Measurements from ENCODE around the gene NPY4R2.
"Not testable (repeated sequence)": the region's sequence is repeated elsewhere in the genome, so short reads cannot be mapped to it uniquely, and the experiment has no call there.

- not testable (repeated sequence) for TF ChIP-seq POLR2AphosphoS5 (IDR thresholded peaks at IDR 0.05); CTCF (IDR thresholded peaks at IDR 0.05); POLR2A (IDR thresholded peaks at IDR 0.05); EP300 (IDR thresholded peaks at IDR 0.05; ENCODE audit: low read depth)
Measured at GRCh38 chr10:47920610-47921009, 2.1 kb downstream of the NPY4R2 start.
